Measurements from ENCODE around the gene TRIM62. TPM values are rescaled to one million over a fixed set of nuclear protein-coding genes. Genes with fewer than 3 reads are reported as not detected.

Gene TRIM62
- total and polyA plus RNA-seq, 4 donors = 2.6 to 6.7 (median 4.3) TPM

DNA sequence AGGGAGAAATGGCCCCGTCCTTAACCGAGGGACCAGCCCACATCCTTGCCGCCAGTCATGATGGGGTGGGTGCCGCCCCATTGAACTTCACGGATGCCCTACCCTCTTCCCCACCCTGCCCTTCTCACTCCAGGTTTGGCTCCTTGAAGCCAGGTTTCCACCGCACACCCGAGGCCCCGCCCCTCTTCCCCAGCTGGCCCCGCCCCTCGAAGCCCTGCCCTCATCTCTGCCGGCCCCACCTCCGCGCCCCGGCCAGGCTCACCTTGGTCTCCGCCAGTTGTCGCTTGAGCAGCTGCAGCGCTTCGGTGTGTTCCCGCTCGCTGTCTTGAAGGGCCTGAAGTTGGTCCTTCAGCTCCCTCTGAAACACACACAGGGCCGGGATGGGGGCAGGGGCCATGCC, 16.6 kb downstream of the TRIM62 start:
- DNase-seq (no peak), ATAC-seq (ENCODE audit: insufficient read depth, low FRiP score) (no peak)
- Histone ChIP-seq H3K4me3 (no peak overlapping the region), H3K9ac (ENCODE audit: insufficient read depth in 1 of 2, low read length in 2 of 2) (no peak overlapping the region), H3K36me3 (ENCODE audit: control insufficient read depth in 4 of 4, insufficient read depth in 4 of 4, low read length in 4 of 4) (peaks cover 0 to 4% (median 0%) of the 10 kb centered on the region in 4 donors), H3K27me3 (ENCODE audit: control insufficient read depth in 3 of 3, insufficient read depth in 3 of 3, low read length in 2 of 3) (no peaks in the 10 kb centered on the region), H3K9me3 (ENCODE audit: control insufficient read depth in 4 of 4, insufficient read depth in 3 of 4, low read length in 3 of 4) (peaks cover 0 to 3% (median 0%) of the 10 kb centered on the region in 4 donors), H3K4me1 (ENCODE audit: control insufficient read depth in 5 of 5, insufficient read depth in 5 of 5, low read length in 5 of 5) (peaks cover 0 to 47% (median 6%) of the 10 kb centered on the region in 5 donors), H3K27ac (ENCODE audit: low read depth in 1 of 2, low read length in 1 of 2) (no peak overlapping the region)
- TF ChIP-seq, protein P1, sequence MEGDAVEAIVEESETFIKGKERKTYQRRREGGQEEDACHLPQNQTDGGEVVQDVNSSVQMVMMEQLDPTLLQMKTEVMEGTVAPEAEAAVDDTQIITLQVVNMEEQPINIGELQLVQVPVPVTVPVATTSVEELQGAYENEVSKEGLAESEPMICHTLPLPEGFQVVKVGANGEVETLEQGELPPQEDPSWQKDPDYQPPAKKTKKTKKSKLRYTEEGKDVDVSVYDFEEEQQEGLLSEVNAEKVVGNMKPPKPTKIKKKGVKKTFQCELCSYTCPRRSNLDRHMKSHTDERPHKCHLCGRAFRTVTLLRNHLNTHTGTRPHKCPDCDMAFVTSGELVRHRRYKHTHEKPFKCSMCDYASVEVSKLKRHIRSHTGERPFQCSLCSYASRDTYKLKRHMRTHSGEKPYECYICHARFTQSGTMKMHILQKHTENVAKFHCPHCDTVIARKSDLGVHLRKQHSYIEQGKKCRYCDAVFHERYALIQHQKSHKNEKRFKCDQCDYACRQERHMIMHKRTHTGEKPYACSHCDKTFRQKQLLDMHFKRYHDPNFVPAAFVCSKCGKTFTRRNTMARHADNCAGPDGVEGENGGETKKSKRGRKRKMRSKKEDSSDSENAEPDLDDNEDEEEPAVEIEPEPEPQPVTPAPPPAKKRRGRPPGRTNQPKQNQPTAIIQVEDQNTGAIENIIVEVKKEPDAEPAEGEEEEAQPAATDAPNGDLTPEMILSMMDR (IDR thresholded peaks at IDR 0.05; ENCODE audit: control extremely low read depth, extremely low read depth) = no peak
- WGBS, 2 donors = 85 to 93% methylated on average over 21 of the region's 21 CpGs

- no peak overlapping the region for H3K27ac ChIP-seq (ENCODE audit: low read depth in 1 of 2, low read length in 1 of 2)
- 73 to 74% methylated on average over 14 of the region's 14 CpGs for WGBS, 2 donors
- peaks cover 0 to 4% (median 3%) of the 10 kb centered on the region in 4 donors for H3K36me3 ChIP-seq (ENCODE audit: control insufficient read depth in 4 of 4, insufficient read depth in 4 of 4, low read length in 4 of 4)
- no peaks in the 10 kb centered on the region for H3K27me3 ChIP-seq (ENCODE audit: control insufficient read depth in 3 of 3, insufficient read depth in 3 of 3, low read length in 2 of 3)
- ATAC-seq (ENCODE audit: insufficient read depth, low FRiP score) (no peak), DNase-seq (peak; percentile 69 to 81 (median 72))
- H3K9ac ChIP-seq (ENCODE audit: insufficient read depth in 1 of 2, low read length in 2 of 2) = no peak overlapping the region
- H3K4me1 ChIP-seq (ENCODE audit: control insufficient read depth in 5 of 5, insufficient read depth in 5 of 5, low read length in 5 of 5) = peaks cover 0 to 39% (median 6%) of the 10 kb centered on the region in 5 donors
- no peak overlapping the region for H3K4me3 ChIP-seq
- TF ChIP-seq, protein P1 (IDR thresholded peaks at IDR 0.05; ENCODE audit: control extremely low read depth, extremely low read depth) = no peak
- H3K9me3 ChIP-seq (ENCODE audit: control insufficient read depth in 4 of 4, insufficient read depth in 3 of 4, low read length in 3 of 4) = peaks cover 0 to 3% (median 0%) of the 10 kb centered on the region in 4 donors
Measured at GRCh38 chr1:33163621-33164519, 18.0 kb downstream of the TRIM62 start.

- Histone ChIP-seq H3K36me3 (ENCODE audit: control insufficient read depth in 4 of 4, insufficient read depth in 4 of 4, low read length in 4 of 4) (peaks cover 0 to 8% (median 6%) of the 10 kb centered on the region in 4 donors), H3K4me3 (no peak overlapping the region), H3K9me3 (ENCODE audit: control insufficient read depth in 4 of 4, insufficient read depth in 3 of 4, low read length in 3 of 4) (peaks cover 0 to under 1% (median 0%) of the 10 kb centered on the region in 4 donors), H3K9ac (ENCODE audit: insufficient read depth in 1 of 2, low read length in 2 of 2) (no peak overlapping the region), H3K27me3 (ENCODE audit: control insufficient read depth in 3 of 3, insufficient read depth in 3 of 3, low read length in 2 of 3) (no peaks in the 10 kb centered on the region), H3K27ac (ENCODE audit: low read depth in 1 of 2, low read length in 1 of 2) (no peak overlapping the region), H3K4me1 (ENCODE audit: control insufficient read depth in 5 of 5, insufficient read depth in 5 of 5, low read length in 5 of 5) (peaks cover 0 to 32% (median 6%) of the 10 kb centered on the region in 5 donors)
- WGBS, 2 donors = 86 to 94% methylated on average over 2 of the region's 2 CpGs
- DNase-seq (no peak), ATAC-seq (ENCODE audit: insufficient read depth, low FRiP score) (no peak)
- TF ChIP-seq, protein P1 (IDR thresholded peaks at IDR 0.05; ENCODE audit: control extremely low read depth, extremely low read depth) = no peak
Measured at GRCh38 chr1:33162141-33162540, 19.7 kb downstream of the TRIM62 start.
